Stimulated activated CD4-positive, alpha-beta T cell treated with anti-CD3 and anti-CD28 coated beads, Interleukin-4, amount 100 ng/mL, for 1 hour (primary cell): ENCODE measurements around the gene NUTF2.
A peak's percentile ranks its signal among the peaks of the same experiment; 100 is the strongest.
"Not testable (repeated sequence)": the region's sequence is repeated elsewhere in the genome, so short reads cannot be mapped to it uniquely, and the experiment has no call there.

Source experiments
- DNase-seq: peaks from one replicate; pipeline ENCODE4 v3.0.0-alpha.2; 2020

The NUTF2 gene

DNA sequence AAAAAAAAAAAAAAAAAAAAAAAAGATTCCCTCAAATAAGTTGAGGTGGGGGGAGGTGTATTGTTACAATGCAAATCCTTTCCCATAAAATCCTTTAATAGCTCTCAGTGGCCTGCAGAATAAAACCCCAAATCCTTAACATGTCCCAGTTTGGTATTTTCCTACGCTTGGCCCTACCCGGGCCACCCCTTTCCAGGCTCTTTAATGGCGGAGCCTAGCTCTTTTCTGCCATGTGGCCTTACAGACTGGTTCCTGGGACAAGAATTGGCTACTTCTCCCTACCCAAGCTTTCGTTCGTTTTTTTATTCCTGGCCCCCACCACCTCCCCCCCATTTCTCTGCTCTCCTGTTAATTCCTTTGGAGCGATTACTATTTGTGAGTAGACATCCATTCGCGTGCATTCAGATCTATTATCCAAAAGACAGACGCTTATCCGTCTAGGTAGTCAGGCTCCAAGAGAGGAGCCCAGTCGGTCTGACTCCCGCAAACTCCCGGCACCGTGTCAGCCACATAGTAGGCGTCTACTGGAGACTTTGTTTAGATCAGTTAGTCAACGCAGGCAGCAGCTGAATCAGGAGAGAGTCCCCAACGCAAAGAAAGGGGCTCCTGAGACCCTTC, 5.4 kb upstream of the NUTF2 start:
- DNase-seq = no peak

DNA sequence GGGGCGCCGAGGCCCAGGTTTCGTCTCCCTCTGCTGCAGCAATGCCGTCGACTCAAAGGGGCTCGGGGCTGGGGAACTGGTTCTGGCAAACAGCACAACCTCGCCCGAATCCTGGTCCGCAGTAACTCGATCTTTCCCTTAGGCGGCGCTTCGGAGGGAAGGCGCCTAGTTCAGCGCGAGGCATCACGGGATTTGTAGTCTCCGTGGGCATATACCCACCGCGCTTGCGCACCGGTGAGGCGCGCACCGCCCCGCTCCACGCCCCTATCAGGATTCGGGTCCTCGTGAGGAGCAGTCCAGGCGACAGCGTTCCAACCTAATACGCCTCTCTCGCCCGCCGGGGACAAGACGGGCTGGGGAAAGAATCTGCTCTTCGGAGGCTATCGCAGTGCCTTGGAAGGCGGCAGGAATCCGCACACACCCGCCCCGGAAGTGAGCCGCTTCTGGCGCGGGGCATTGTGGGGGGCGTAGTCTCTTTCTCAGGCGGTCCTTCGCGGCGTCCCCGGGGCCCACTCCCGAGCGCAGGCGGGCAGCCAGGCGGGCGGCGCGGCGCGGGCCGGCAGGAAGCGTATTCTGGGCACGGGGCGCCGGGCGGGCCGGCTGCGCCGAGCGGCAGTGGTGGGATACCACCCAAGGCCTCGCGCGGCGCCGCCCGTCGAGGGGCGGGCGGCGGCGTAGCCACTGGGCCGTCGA, 4.8 kb upstream of the NUTF2 start, which contains the start of gene THAP11:
Gene THAP11 (plus strand): TSS at position 505 of the 693 bp plus-strand sequence. CDS start 235 bp downstream, outside the sequence.
- peak; percentile 92 for DNase-seq

DNA sequence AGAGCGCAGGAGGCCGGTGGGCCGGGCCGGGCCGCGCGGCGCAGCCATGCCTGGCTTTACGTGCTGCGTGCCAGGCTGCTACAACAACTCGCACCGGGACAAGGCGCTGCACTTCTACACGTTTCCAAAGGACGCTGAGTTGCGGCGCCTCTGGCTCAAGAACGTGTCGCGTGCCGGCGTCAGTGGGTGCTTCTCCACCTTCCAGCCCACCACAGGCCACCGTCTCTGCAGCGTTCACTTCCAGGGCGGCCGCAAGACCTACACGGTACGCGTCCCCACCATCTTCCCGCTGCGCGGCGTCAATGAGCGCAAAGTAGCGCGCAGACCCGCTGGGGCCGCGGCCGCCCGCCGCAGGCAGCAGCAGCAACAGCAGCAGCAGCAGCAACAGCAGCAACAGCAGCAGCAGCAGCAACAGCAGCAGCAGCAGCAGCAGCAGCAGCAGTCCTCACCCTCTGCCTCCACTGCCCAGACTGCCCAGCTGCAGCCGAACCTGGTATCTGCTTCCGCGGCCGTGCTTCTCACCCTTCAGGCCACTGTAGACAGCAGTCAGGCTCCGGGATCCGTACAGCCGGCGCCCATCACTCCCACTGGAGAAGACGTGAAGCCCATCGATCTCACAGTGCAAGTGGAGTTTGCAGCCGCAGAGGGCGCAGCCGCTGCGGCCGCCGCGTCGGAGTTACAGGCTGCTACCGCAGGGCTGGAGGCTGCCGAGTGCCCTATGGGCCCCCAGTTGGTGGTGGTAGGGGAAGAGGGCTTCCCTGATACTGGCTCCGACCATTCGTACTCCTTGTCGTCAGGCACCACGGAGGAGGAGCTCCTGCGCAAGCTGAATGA, 4.0 kb upstream of the NUTF2 start:
- peak; percentile 57 for DNase-seq

GRCh38 chr16:67843343-67843765, 3.4 kb upstream of the NUTF2 start:
- no peak for DNase-seq

GRCh38 chr16:67844497-67844896, 2.2 kb upstream of the NUTF2 start:
- DNase-seq = no peak

DNA sequence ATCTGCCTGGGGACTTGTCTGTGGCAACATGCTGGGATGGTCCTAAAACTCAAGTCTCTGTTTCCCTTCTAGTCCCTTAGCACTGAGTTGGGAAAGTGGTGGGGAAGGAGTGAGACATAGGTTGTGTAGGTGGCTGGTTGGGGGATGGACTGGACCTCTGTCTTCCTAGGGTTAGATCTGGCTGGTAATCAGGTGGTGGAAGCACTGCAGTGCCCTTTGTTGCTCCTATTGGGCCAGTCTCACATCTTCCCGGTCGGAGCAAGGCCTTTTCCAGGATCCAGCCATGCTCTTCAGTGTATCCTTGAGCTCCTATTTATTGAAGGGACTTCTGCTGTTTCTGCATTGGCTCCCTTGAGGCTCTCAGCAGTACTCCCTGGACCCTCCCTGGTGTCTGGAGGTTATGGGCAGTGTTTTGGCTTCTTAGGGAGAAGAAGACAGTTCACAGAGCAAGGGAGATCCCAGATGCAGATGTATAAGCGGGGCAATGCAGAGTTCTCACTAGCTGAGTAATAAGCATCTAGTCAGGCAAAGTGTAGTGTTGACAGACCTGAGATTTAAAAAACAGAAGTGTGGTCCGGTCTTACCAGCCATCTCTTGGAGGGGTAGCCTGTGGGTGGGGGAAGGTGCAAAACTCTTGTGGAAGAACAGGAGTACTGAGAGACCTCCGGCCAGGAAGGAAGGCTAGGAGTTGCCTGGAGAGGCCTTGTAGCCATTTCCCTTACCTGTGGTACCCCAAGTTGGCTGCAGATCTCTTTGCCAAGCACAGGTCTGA, 1.3 kb upstream of the NUTF2 start:
- DNase-seq = no peak

- DNase-seq = no peak
Observed at GRCh38 chr16:67846063-67846319, 742 bp upstream of the NUTF2 start.

DNA sequence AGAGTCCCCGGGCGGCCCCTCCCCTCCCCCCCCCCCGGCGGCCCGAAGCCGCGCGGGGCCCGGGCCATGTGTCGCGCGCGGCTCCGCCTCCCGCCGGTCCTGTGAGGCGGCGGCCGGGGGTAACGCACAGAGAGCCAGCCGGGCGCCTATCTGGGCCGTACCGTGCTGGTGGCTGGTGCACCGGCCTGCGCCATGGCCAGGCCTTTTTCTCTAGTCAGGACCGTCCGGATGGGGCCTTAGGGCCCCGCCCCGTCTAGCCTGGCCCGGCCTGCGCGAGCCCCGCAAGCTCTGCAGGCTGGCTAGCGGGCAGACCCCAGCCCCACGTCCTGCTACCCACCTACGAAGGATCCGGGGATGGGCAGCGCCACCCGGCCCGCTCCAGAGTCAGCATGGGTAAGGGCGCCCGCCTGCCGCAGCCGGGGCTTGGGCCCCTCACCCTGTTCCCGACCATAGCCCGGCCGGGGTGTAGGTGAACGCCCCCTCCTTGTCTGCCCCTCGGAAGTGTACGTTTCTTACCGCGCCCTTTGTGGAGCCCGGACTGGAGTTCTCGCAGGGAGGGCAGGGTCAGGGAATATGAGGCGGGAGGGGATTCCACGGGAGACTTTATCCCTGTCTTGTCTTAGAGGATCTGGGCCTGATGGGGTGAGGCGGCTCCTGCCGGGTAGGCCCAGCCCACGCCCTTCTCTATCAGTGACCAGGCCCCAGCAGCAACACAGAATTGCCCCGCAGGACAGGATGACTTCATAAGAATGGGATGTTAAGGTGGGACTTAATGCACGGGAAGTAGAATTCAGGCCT, 530 bp downstream of the NUTF2 start, which contains the start of gene CENPT:
Gene CENPT (minus strand): TSS at position 630 of the 798 bp plus-strand sequence. CDS start 13,834 bp downstream, outside the sequence.
- no peak for DNase-seq

- DNase-seq = no peak
Observed at GRCh38 chr16:67848118-67848517, 1.4 kb downstream of the NUTF2 start.

GRCh38 chr16:67853670-67854069, 6.9 kb downstream of the NUTF2 start:
- DNase-seq = no peak

- no peak for DNase-seq
Observed at GRCh38 chr16:67855789-67856188, 9.1 kb downstream of the NUTF2 start.

DNA sequence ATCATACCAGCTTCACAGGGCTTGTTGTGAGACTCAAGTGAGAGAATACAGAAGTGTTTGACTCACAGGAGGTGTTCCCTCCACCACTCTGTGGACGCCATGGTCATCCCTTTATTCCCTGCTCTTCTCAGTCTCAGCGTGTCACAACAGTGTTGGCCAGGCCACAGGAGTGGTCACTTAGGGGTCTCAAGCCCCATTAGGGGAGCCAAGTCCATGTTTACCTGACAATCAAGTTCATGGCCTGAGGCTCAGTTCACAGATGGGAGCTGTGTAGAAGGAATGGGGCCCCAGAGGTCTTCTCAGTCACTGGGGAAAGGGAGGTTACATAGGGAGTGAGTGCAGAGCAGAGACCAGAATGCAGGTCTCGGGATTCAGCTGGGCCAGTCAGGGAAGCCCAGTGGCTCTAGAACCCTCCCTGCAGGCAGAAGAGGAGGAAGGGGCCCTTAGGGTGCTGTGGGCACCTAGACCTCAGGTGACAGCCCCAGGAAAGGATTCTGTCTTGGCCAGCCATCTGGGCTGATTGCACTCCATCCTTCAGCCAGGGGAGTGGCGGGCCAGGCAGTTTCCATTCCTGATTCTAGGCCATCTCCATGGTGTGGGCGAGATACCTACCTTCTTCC, 10.3 kb downstream of the NUTF2 start:
- DNase-seq = no peak

DNA sequence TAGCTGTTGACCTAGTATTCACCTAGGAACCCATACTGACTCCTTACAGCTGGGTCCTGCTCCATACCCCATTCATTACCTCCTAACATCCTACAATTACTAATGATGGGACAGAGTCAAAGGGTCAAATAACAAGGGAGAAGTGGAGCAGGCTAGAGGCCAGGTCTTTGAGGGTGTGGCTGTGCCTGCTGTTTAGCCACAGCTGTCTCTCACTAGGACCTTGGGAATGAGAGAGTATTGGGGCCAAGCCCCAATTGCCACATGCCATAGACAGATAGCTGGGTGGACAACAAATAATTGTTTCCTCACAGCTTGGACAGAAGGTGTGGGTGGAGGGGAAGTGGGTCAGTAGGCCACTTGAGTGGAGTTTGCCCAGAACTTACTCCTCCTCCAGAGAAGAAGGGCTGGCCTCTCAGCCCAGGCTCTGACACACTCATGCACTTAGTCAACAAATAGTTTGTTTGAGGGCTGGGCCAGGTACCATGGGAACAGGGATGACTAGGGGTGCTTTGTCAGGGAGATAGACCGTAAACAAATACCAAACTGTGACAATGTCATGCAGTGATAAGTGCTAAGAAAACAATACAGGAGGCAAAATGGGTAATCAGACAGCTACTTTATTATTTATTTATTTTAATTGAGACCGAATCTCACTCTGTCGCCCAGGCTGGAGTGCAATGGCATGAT, 11.0 kb downstream of the NUTF2 start:
- DNase-seq = peak; percentile 18

DNA sequence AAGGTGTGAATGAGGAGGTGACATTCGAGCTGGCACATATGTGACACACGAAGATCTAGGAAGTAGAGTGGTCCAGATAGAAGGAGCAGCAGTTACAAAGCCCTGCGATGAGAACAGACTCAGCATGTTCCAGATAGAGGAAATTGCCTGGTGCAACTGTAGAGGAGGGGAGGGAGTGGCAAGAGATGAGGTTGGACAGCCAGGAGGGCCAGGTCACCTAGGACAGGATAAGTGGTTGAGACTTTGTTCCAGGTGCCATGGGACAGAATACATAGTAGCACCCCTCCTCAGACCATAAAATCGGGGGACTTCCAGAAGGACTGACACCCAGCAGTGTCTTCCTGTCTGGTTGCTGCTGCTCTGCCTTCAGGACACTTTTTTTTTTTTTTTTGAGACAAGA, 11.8 kb downstream of the NUTF2 start:
- no peak for DNase-seq

GRCh38 chr16:67860589-67861398, 14.1 kb downstream of the NUTF2 start:
- DNase-seq = no peak

DNA sequence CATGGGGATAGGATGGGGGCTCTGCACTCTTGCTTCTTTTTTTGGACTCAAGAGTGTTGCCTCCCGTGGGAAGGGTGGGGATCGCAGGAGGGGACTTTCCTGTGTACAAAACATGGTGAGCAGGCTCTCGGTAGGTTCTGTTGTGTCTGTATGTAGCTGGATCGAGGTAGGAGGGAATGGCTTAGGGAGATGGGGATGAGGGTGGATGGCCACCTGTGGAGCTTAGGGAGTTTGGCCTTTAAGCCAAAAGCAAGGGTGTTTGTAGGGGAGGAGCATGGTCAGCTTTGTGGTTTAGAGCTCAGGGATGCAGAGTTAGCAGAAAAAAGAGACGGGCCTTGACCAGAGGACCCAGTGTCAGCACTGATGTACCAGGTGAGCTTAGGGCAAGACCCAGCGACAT, 15.1 kb downstream of the NUTF2 start:
- no peak for DNase-seq

DNA sequence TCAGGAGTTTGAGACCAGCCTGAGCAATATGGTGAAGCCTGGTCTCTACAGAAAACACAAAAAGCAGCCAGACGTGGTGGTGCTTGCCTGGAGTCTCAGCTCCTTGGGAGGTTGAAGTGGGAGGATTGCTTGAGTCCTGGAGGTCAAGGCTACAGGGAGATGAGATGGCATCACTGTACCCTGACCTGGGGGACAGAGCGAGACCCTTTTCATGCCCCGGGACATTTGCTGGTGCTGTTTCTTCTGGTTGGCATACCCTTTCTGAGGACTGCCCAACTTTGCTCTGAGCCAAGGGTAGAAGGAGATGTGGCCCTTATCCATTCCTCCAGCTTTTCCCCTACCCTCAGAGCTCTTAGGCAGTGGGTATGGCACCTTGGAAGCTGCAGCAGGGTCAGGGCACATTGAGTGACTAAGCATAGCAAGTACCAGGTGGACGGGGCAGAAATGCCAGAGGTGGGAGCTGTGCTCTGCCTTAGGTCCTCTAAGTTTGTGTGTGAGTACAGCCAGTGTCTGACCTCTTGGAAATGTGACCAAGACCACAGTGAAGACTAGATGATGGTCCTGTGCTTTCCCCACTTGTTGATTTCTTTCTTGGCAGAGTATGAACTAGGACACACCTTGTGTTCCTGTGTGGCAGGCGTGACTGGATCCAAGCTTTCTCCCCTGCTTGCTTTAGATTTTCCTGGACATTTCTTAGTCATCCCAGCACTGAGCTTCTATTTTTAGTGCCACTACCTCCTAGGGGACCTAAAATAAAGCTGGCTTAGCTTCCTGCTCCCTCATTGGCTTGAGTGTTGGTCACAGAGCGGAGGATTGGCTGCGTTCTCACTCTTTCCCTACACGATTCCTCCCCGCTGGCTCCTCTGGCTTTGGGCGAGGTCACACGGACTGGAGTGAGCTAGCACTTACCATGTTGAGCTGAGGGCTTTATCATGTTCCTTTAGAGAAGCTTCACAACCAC, 16.2 kb downstream of the NUTF2 start:
- DNase-seq = no peak

DNA sequence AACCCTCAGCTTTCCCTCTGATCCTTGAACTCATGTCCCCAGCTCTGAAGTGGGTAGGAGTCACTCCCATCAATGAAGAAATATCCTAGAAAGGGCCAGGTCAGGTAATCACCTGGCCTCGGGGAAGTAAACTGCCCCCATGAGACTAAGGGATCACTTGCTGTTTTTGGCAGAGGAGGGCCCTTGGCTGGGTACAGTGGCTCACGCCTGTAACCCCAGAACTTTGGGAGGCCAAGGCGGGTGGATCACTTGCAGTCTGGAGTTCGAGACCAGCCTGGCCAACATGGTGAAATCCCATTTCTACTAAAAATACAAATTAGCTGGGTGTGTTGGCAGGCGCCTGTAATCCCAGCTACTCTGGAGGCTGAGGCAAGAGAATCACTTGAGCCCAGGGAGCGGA, 17.3 kb downstream of the NUTF2 start:
- not testable (repeated sequence) for DNase-seq

DNA sequence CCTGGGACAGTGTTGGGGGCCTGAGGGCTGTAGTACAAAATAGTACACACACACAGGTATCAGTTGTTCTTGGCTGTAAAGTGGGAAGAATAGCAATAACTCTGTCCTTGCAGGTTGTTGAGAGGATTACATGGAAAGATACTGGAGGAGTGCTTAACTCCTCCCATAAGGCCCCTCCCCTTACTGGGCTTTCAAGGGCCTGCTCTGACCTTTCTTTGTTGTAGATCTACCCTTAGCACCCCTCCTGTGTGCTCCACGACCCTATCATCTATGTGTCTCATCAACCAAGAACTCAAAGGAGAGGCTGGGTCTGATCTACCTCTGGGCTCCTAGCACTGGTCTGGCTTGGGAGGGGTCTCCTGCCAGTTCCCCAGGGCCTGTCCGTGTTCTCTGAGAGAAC, 17.9 kb downstream of the NUTF2 start:
- no peak for DNase-seq
